Smooth muscle cell (in vitro differentiated cells): Measurements from ENCODE around the gene HPCAL1. TPM values are rescaled to one million over a fixed set of nuclear protein-coding genes. Genes with fewer than 3 reads are reported as not detected.

ENCODE experiments used
- DNase-seq: peaks from one replicate; lab custom pipeline; 2025; ENCODE audit not compliant: unreplicated experiment; lab: John Stamatoyannopoulos, UW
- H2AFZ ChIP-seq: fragments of 200-600 bp; sonication (generic); 2 replicates; pipeline ENCODE4 v1.6.0; 2016; ENCODE audit warnings: antibody characterized with exemption, low read depth, mild to moderate bottlenecking
- H3F3A ChIP-seq: fragments of 200-600 bp; sonication (generic); 2 replicates; pipeline ENCODE4 v1.6.0; 2017; ENCODE audit warnings: antibody characterized with exemption, low read depth
- H3K27ac ChIP-seq: fragments of 200-600 bp; sonication (generic); 2 replicates; pipeline ENCODE4 v1.5.1; 2016; ENCODE audit warnings: low read depth, mild to moderate bottlenecking
- H3K27me3 ChIP-seq: fragments of 200-600 bp; sonication (generic); 2 replicates; pipeline ENCODE4 v1.6.1; 2016; ENCODE audit warnings: low read depth, mild to moderate bottlenecking
- H3K36me3 ChIP-seq: fragments of 200-600 bp; sonication (generic); 2 replicates; pipeline ENCODE4 v1.5.1; 2016; ENCODE audit warnings: low read depth
- H3K4me1 ChIP-seq: fragments of 200-600 bp; sonication (generic); 2 replicates; pipeline ENCODE4 v1.5.1; 2016; ENCODE audit warnings: low read depth
- H3K4me2 ChIP-seq: fragments of 200-600 bp; sonication (generic); 2 replicates; pipeline ENCODE4 v1.6.0; 2016; ENCODE audit warnings: mild to moderate bottlenecking
- H3K4me3 ChIP-seq: fragments of 200-600 bp; sonication (generic); 2 replicates; pipeline ENCODE4 v1.5.1; 2016; ENCODE audit warnings: mild to moderate bottlenecking
- H3K79me2 ChIP-seq: fragments of 200-600 bp; sonication (generic); 2 replicates; pipeline ENCODE4 v1.6.0; 2016; ENCODE audit warnings: low read depth, mild to moderate bottlenecking
- H3K9ac ChIP-seq: fragments of 200-600 bp; sonication (generic); 2 replicates; pipeline ENCODE4 v1.6.0; 2016; ENCODE audit warnings: low read depth
- H3K9me3 ChIP-seq: fragments of 200-600 bp; sonication (generic); replicated peaks from 2 replicates; pipeline ENCODE4 v1.5.1; 2016; ENCODE audit warnings: low read depth
- H4K20me1 ChIP-seq: fragments of 200-600 bp; sonication (generic); 2 replicates; pipeline ENCODE4 v1.6.0; 2016; ENCODE audit warnings: low read depth
- WGBS: methylation state at CpG from one replicate; pipeline ENCODE4 v1.1.7; 2016; ENCODE audit warnings: low lambda C conversion rate; 5-methylcytosine and 5-hydroxymethylcytosine counted together
- polyA plus RNA-seq: library from polyadenylated mRNA; unstranded; fragments of >200 nt; fragmentation: Nextera tagmentation; extraction: Ambion mirVana; gene quantifications from 2 replicates; pipeline ENCODE4 v1.2.1, GENCODE V29; 2016
- total RNA-seq: library from RNA; depleted of rRNA; stranded (reverse); fragments of >200 nt; gene quantifications from 2 replicates; pipeline ENCODE4 v1.2.3, GENCODE V29; 2014
- TF ChIP-seq, protein P1 (sequence below): fragments of 200-600 bp; sonication (generic); IDR thresholded peaks from 2 replicates; pipeline ENCODE4 v1.5.1; 2017; ENCODE audit warnings: borderline replicate concordance, mild to moderate bottlenecking, antibody characterized with exemption; ENCODE audit not compliant: insufficient read depth, poor library complexity, severe bottlenecking

The HPCAL1 gene
- total and polyA plus RNA-seq, 2 experiments from 2014 or later, result 11.7 to 15.8 TPM

DNA sequence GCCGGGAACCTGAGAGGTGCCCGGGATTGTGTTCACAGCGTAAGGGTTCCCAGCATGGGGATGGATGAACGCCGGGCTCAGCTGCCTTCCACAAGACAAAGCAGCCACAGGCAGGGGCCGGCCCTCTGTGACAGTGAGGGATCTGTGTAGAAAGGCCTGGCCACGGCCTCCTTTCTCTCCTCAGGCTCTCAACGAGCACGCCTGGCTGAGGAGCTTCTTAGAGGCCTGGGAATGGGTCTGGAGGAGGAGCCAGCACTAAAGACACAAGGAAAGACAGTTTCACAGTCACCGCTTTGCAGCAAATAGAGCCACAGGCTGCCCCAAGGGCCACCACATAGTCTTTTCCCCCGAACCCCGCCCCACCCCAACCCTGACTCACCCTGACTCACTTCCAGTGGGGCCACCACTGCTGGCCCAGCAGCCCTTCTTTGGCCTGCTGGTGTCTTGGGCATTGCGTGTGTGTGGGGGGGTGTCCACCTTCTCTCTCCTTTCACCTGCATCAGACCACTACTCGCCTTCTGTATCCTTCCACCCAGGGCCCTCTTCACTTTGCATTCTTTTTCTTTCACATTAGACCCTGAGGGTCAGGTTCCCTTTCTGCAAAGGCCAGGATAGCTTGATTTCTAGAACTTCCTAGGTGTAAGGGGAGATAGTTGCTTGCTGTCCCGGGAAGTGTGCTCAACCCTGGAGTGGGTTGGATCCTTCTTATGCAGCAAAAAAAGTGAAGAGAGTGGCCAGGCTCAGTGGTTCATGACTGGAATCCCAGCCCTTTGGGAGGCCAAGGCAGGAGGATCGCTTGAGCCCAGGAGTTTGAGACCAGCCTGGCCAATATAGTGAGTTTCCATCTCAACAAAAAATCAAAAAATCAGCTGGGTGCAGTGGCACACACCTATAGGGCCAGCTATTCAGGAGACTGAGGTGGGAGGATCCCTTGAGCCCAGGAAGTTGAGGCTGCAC is 19.3 kb upstream of the HPCAL1 start:
- no peaks in the 10 kb centered on the region for H3K27me3 ChIP-seq
- TF ChIP-seq, protein P1, sequence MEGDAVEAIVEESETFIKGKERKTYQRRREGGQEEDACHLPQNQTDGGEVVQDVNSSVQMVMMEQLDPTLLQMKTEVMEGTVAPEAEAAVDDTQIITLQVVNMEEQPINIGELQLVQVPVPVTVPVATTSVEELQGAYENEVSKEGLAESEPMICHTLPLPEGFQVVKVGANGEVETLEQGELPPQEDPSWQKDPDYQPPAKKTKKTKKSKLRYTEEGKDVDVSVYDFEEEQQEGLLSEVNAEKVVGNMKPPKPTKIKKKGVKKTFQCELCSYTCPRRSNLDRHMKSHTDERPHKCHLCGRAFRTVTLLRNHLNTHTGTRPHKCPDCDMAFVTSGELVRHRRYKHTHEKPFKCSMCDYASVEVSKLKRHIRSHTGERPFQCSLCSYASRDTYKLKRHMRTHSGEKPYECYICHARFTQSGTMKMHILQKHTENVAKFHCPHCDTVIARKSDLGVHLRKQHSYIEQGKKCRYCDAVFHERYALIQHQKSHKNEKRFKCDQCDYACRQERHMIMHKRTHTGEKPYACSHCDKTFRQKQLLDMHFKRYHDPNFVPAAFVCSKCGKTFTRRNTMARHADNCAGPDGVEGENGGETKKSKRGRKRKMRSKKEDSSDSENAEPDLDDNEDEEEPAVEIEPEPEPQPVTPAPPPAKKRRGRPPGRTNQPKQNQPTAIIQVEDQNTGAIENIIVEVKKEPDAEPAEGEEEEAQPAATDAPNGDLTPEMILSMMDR, result no peak
- H3K27ac ChIP-seq, result peak overlapping the region; percentile 84
- H3K36me3 ChIP-seq, result no peaks in the 10 kb centered on the region
- no peak for DNase-seq
- no peaks in the 10 kb centered on the region for H3K9me3 ChIP-seq
- no peak overlapping the region for H2AFZ ChIP-seq
- peak overlapping the region; percentile 15 for H3K9ac ChIP-seq
- H3K4me3 ChIP-seq, result no peak overlapping the region
- WGBS, result 49% methylated on average over 15 of the region's 16 CpGs
- H4K20me1 ChIP-seq, result no peaks in the 10 kb centered on the region
- no peaks in the 10 kb centered on the region for H3K79me2 ChIP-seq
- peak overlapping the region; percentile 66 for H3K4me2 ChIP-seq
- peaks cover 20% of the 10 kb centered on the region for H3K4me1 ChIP-seq
- no peaks in the 10 kb centered on the region for H3F3A ChIP-seq

DNA sequence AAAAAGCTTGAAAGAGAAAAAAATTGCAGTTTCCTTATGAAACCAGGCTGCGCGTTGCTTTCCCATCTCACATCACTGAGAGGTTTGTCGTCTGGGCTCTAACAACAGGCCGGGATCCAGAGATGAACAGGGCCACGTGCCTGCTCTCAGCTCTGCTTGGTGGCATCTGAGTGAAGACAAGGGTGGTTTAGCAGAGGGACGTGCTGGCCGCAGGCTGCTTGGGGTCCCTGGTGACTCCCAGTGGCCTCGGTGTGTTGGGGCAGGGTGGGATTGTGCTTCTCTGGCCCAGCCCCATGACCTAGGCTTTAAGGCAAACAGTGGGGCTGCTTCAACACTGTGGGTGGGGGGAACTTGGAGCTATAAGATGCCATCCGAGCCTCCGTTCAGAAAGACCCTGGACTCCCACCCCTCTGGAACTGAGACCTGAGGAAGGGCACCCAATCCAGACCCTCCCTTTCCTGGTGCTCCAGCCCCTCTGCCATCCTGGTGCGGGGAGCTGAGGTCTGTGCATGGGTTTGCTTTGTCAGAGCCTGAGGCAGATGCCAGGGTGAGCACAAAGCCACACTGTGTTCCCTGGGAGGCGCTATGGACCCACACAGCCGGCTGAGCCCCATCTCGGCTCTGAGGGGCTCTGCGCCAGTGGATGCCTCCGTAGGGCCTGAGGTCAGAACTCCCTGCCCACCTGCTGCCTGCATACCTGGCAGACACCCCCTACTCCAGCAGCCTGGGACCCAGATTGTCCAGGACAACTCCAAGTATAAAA is 18.4 kb upstream of the HPCAL1 start:
- peaks cover 20% of the 10 kb centered on the region for H3K4me1 ChIP-seq
- H4K20me1 ChIP-seq, result no peaks in the 10 kb centered on the region
- H3K79me2 ChIP-seq, result no peaks in the 10 kb centered on the region
- peak overlapping the region; percentile 84 for H3K27ac ChIP-seq
- H3K36me3 ChIP-seq, result no peaks in the 10 kb centered on the region
- peak overlapping the region; percentile 15 for H3K9ac ChIP-seq
- TF ChIP-seq, protein P1, result no peak
- H2AFZ ChIP-seq, result no peak overlapping the region
- no peak for DNase-seq
- H3K4me2 ChIP-seq, result no peak overlapping the region
- no peaks in the 10 kb centered on the region for H3K27me3 ChIP-seq
- no peaks in the 10 kb centered on the region for H3F3A ChIP-seq
- H3K4me3 ChIP-seq, result no peak overlapping the region
- H3K9me3 ChIP-seq, result no peaks in the 10 kb centered on the region
- WGBS, result 92% methylated on average over 16 of the region's 16 CpGs

DNA sequence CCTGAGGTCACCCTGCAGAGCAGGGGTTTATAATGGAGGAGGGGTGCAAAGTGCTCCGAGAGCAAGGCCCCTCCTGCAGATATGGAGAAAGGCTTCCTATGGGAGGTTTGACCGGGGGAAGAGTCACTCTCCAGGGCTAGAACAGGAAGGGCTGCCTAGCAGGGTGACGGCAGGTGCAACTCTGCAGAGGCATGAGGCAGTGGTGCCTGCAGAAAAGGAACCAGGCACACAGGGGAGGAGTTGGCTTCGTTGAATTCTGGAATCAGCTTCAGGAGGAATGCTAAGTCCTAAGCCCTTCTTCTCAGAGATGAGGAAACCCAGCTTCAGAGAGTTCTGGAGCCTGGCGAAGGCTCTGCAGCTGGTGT is 17.5 kb upstream of the HPCAL1 start:
- TF ChIP-seq, protein P1, result no peak
- H3K4me3 ChIP-seq, result no peak overlapping the region
- peaks cover 20% of the 10 kb centered on the region for H3K4me1 ChIP-seq
- DNase-seq, result no peak
- no peaks in the 10 kb centered on the region for H4K20me1 ChIP-seq
- H3K9me3 ChIP-seq, result no peaks in the 10 kb centered on the region
- H3K9ac ChIP-seq, result no peak overlapping the region
- H3K79me2 ChIP-seq, result no peaks in the 10 kb centered on the region
- H3K4me2 ChIP-seq, result peak overlapping the region; percentile 48
- 62% methylated on average over 5 of the region's 5 CpGs for WGBS
- H3F3A ChIP-seq, result no peaks in the 10 kb centered on the region
- H3K27me3 ChIP-seq, result no peaks in the 10 kb centered on the region
- peak overlapping the region; percentile 20 for H3K27ac ChIP-seq
- H2AFZ ChIP-seq, result peak overlapping the region; percentile 29
- H3K36me3 ChIP-seq, result no peaks in the 10 kb centered on the region
